Heart right ventricle (tissue), 16 donors: ENCODE measurements around the gene GAS5. TPM values are rescaled to one million over a fixed set of nuclear protein-coding genes. Genes with fewer than 3 reads are reported as not detected.
A peak's percentile ranks its signal among the peaks of the same experiment; 100 is the strongest.

Experiments
- ATAC-seq, 8 donors: fragments of 200-7000 bp; cut with Tn5 transposase; one replicate each; pipeline ENCODE4 v1.9.1; 2020; ENCODE audit warnings: mild to moderate bottlenecking in 8 of 8, moderate library complexity in 8 of 8, moderate number of reproducible peaks in 1 of 8
- DNase-seq, 2 donors: peaks; one replicate each; pipeline ENCODE4 v3.0.0-alpha.2; 2020
- H3K27ac ChIP-seq, 10 donors: fragments of 200-600 bp; sonication (generic) in 2 of 10; one replicate each; pipeline versions ENCODE4 v1.5.0 to v1.8.0; 2020 to 2022; ENCODE audit warnings: mild to moderate bottlenecking in 3 of 10
- H3K27me3 ChIP-seq, 7 donors: fragments of 200-600 bp; one replicate each; pipeline ENCODE4 v1.8.0; 2021 to 2022; ENCODE audit warnings: mild to moderate bottlenecking in 2 of 7
- H3K36me3 ChIP-seq, 9 donors: fragments of 200-600 bp; sonication (generic) in 1 of 9; one replicate each; pipeline versions ENCODE4 v1.5.0 to v1.8.0; 2020 to 2022; ENCODE audit warnings: mild to moderate bottlenecking in 2 of 9
- H3K4me1 ChIP-seq, 9 donors: fragments of 200-600 bp; sonication (generic) in 1 of 9; one replicate each; pipeline versions ENCODE4 v1.5.0 to v1.8.0; 2020 to 2022; ENCODE audit warnings: mild to moderate bottlenecking in 4 of 9
- H3K4me3 ChIP-seq, 10 donors: fragments of 200-600 bp; sonication (generic) in 2 of 10; one replicate each; pipeline versions ENCODE4 v1.5.0 to v1.8.0; 2020 to 2022; ENCODE audit warnings: mild to moderate bottlenecking in 7 of 10, moderate library complexity in 2 of 10
- H3K9me3 ChIP-seq, 11 donors: fragments of 200-600 bp in 10 of 11; sonication (generic) in 2 of 11; one replicate each; pipeline versions ENCODE4 v1.5.0 to v1.8.0; 2013 to 2022; ENCODE audit warnings: mild to moderate bottlenecking in 2 of 11, control low read depth in 1 of 11, moderate library complexity in 1 of 11
- WGBS, 2 donors: extraction: QIAGEN DNeasy Blood & Tissue Kit; methylation state at CpG; one replicate each; pipeline ENCODE4 v1.1.7; 2013; ENCODE audit warnings: inconsistent platforms in 1 of 2; 5-methylcytosine and 5-hydroxymethylcytosine counted together
- intact Hi-C, 10 donors: fragments of 100-400 bp; cut with DNase I; formaldehyde crosslinking; loops; one replicate each; pipeline versions ENCODE4 v1.11.1 to v1.14.2; 2022
- polyA plus RNA-seq, 2 donors: library from polyadenylated mRNA; stranded (reverse); fragments of 200-250 nt; gene quantifications; one replicate each; pipeline ENCODE4 v1.2.3, GENCODE V29; 2013
- total RNA-seq, 10 donors: library from RNA; stranded (reverse); fragmentation: NEBNext Ultra II Directional in 3 of 10; extraction: Animal tissue kit (Norgen Biotek cat#: 25700) in 3 of 10; gene quantifications; one replicate each; pipeline versions ENCODE4 v1.2.1 to v1.2.4, GENCODE V29; 2021 to 2023
- TF ChIP-seq, protein P1 (sequence below), 9 donors: fragments of 200-600 bp; sonication (generic) in 2 of 9; IDR thresholded peaks; one replicate each; pipeline versions ENCODE4 v1.5.0 to v1.8.0; 2021 to 2022; ENCODE audit warnings: antibody characterized with exemption in 9 of 9, mild to moderate bottlenecking in 5 of 9, moderate library complexity in 1 of 9
- donor health status: Arrhythmogenic right ventricular cardiomyopathy.
- donor health status: ischemic (EF 13 %, LVEDD 7.1; RV severe dilation, severe dysfunction).
- donor health status: healthy with polysubstance abuse.
- donor health status: DM: no; HTN: yes; CAD: no.
- donor health status: DM: no; HTN: no; CAD: no.
- donor health status: ischemic (EF 25% LVEDD 6.9; RV normal size, moderate dysfunction).
- donor health status: ischemic (EF 25% LVEDD 5.7; RV mildly dilated, moderate dysfunction).
- donor health status: healthy.
- donor health status: DM: yes; HTN: yes; CAD: no.
- donor health status: Ischemic cardiomyopathy.
- donor health status: ischemic (EF 35%, LVEDD 5.7; RV mildly dilated, moderate dysfunction).
- donor health status: nonischemic (EF 11% LVEDD 7.7; RV severe dilation, severe dysfunction).
- donor health status: DM: yes; HTN: yes; CAD: no.
- donor health status: PGD.
- donor health status: ischemic (EF 29% LVEDD 5.4; RV normal size, mild dysfunction).
- donor health status: nonischemic (EF 23%, LVEDD 6.1; RV moderate dilation, normal function).

Gene GAS5
- total and polyA plus RNA-seq, 12 donors = 33.1 to 151 (median 45.5) TPM

GRCh38 chr1:173914366-173914871 lies 46.6 kb upstream of the GAS5 start:
- WGBS, 2 donors = 85 to 87% methylated on average over 13 of the region's 13 CpGs
- Histone ChIP-seq H3K27me3 (no peaks in the 10 kb centered on the region), H3K36me3 (no peaks in the 10 kb centered on the region), H3K4me3 (no peak overlapping the region), H3K4me1 (no peaks in the 10 kb centered on the region), H3K27ac (no peak overlapping the region), H3K9me3 (no peaks in the 10 kb centered on the region)
- intact Hi-C loops = no loop called here
- TF ChIP-seq, protein P1, sequence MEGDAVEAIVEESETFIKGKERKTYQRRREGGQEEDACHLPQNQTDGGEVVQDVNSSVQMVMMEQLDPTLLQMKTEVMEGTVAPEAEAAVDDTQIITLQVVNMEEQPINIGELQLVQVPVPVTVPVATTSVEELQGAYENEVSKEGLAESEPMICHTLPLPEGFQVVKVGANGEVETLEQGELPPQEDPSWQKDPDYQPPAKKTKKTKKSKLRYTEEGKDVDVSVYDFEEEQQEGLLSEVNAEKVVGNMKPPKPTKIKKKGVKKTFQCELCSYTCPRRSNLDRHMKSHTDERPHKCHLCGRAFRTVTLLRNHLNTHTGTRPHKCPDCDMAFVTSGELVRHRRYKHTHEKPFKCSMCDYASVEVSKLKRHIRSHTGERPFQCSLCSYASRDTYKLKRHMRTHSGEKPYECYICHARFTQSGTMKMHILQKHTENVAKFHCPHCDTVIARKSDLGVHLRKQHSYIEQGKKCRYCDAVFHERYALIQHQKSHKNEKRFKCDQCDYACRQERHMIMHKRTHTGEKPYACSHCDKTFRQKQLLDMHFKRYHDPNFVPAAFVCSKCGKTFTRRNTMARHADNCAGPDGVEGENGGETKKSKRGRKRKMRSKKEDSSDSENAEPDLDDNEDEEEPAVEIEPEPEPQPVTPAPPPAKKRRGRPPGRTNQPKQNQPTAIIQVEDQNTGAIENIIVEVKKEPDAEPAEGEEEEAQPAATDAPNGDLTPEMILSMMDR (IDR thresholded peaks at IDR 0.05) = peak in 7 of 9 donors; percentile 22 to 57 (median 32)
- ATAC-seq = no peak
- DNase-seq = no peak

GRCh38 chr1:173913111-173913510 lies 45.3 kb upstream of the GAS5 start:
- intact Hi-C loops = no loop called here
- DNase-seq (no peak), ATAC-seq (no peak)
- TF ChIP-seq, protein P1 (IDR thresholded peaks at IDR 0.05) = no peak
- no peaks in the 10 kb centered on the region for H3K27me3 ChIP-seq
- H3K9me3 ChIP-seq = no peaks in the 10 kb centered on the region
- no peaks in the 10 kb centered on the region for H3K4me1 ChIP-seq
- H3K4me3 ChIP-seq = no peak overlapping the region
- no peak overlapping the region for H3K27ac ChIP-seq
- WGBS, 2 donors = 86 to 92% methylated on average over 3 of the region's 3 CpGs
- H3K36me3 ChIP-seq = no peaks in the 10 kb centered on the region

GRCh38 chr1:173903827-173904531 lies 36.2 kb upstream of the GAS5 start:
- TF ChIP-seq, protein P1 (IDR thresholded peaks at IDR 0.05) = no peak
- Histone ChIP-seq H3K4me1 (peaks cover 0 to 3% (median 0%) of the 10 kb centered on the region in 9 donors), H3K27me3 (no peaks in the 10 kb centered on the region), H3K9me3 (no peaks in the 10 kb centered on the region), H3K4me3 (no peak overlapping the region), H3K36me3 (peaks cover 0 to 13% (median 0%) of the 10 kb centered on the region in 9 donors), H3K27ac (no peak overlapping the region)
- ATAC-seq = no peak
- 88 to 89% methylated on average over 6 of the region's 6 CpGs for WGBS, 2 donors
- intact Hi-C loops = no loop called here
- DNase-seq = no peak

- Histone ChIP-seq H3K4me1 (peaks cover 0 to 15% (median 0%) of the 10 kb centered on the region in 9 donors), H3K27ac (no peak overlapping the region), H3K4me3 (no peak overlapping the region), H3K9me3 (no peaks in the 10 kb centered on the region), H3K27me3 (no peaks in the 10 kb centered on the region), H3K36me3 (peaks cover 0 to 19% (median 0%) of the 10 kb centered on the region in 9 donors)
- WGBS, 2 donors = 58 to 59% methylated on average over 3 of the region's 3 CpGs
- ATAC-seq (no peak), DNase-seq (no peak)
- TF ChIP-seq, protein P1 (IDR thresholded peaks at IDR 0.05) = no peak
- intact Hi-C loops = no loop called here
These were observed 33.2 kb upstream of the GAS5 start for GRCh38 chr1:173900992-173901391.
